ENCODE results near the gene TTC28.

The TTC28 gene

DNA sequence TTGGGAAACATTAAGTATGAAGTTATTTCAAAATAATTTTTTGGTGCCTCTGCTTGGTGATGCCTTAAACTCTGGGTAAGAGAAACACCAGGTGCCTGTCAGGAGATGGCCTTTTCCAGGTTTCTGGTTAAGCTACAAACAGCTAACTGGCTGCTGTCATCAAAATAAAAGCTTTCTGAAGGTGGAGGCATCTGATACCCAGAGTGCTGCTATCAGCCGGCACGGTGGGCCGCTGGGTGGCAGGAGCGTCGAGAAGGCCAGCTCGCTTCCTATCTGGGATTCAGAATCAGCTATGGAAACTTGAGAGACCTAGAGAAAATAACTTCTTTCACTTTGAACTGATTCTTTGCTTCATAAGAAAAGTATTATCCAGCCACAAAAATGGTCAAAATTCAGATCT, 679.8 kb downstream of the TTC28 start:
- H3K9ac ChIP-seq (ENCODE audit: low read length) = no peak overlapping the region
- H3K27me3 ChIP-seq (replicated peaks; ENCODE audit: control insufficient read depth, insufficient read depth, low read length) = no peaks in the 10 kb centered on the region
- no peaks in the 10 kb centered on the region for H3K9me3 ChIP-seq (ENCODE audit: control insufficient read depth, low read length)
- H3K4me1 ChIP-seq (ENCODE audit: control insufficient read depth, insufficient read depth, low read length) = peaks cover 24% of the 10 kb centered on the region
- H3K36me3 ChIP-seq (ENCODE audit: control insufficient read depth, insufficient read depth, low read length, severe bottlenecking) = peaks cover 26% of the 10 kb centered on the region
- H3K4me3 ChIP-seq (ENCODE audit: low read length) = no peak overlapping the region
- DNase-seq (ENCODE audit: low read depth) = no peak

DNA sequence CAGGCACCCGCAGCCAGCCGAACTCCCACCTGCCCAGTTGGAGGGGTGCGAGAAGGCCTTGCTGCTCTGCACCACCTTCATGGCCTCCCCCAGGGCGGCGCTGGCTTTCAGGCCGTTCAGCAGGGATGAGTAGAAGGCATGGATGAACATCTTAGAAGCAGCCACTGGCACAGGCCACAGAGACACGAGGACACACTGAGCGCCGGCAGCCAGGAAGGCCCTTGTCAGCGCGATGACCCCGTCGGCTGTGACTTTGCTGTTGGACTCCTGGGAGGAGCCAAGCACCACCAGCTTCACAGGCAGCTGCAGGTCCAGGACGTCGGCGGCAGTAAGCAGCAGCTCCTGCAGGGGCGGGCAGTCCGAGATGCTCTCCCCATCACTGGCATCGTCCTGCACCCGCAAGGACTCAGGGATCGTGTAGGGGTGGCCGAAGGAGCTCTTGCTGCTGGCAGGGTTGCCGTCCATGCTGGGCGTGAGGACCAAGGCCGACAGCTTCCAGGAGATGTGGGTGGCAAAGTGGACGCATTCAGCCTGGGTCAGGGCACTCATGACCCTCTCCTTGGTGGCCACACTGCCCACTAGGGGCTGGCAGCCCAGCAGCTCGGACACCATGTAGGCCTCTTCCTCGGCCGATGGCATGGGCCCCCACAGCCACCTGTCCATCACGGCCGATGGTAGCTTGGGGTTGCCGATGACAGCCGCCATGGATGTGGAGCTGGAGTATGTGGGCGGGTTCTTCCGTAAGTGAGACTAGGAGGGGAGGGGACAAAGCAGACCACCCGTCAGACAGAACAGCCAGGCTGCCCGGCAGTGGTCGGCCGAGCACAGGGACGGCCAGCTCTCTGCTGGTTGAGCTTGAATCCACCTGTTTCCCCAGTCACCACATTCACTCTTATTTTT, 680.9 kb downstream of the TTC28 start:
- H3K27me3 ChIP-seq (replicated peaks; ENCODE audit: control insufficient read depth, insufficient read depth, low read length) = no peaks in the 10 kb centered on the region
- H3K4me3 ChIP-seq (ENCODE audit: low read length) = no peak overlapping the region
- no peaks in the 10 kb centered on the region for H3K9me3 ChIP-seq (ENCODE audit: control insufficient read depth, low read length)
- peaks cover 29% of the 10 kb centered on the region for H3K36me3 ChIP-seq (ENCODE audit: control insufficient read depth, insufficient read depth, low read length, severe bottlenecking)
- no peak overlapping the region for H3K9ac ChIP-seq (ENCODE audit: low read length)
- H3K4me1 ChIP-seq (ENCODE audit: control insufficient read depth, insufficient read depth, low read length) = peaks cover 24% of the 10 kb centered on the region
- DNase-seq (ENCODE audit: low read depth) = no peak

DNA sequence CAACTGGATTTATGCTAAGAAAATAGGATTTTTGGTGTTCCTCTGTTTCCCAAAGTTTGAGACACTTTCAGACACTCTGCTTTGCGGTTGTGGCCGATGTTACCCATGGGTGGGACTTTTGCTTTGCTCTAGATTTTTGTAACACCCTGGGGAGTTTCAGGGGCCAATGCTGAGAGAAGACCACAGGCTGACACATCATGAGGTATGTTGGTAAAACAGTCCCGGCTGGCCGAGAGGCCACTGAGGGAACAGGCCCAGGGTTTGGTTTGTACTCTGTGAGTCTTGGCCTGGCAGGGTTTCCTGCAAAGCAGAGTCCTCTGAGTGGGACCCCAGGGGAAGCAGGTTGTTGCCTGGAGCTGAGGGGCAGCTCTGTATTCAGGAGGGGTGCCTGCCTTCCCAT, 682.1 kb downstream of the TTC28 start:
- Histone ChIP-seq H3K9ac (ENCODE audit: low read length) (peak overlapping the region; percentile 47), H3K4me3 (ENCODE audit: low read length) (no peak overlapping the region), H3K9me3 (ENCODE audit: control insufficient read depth, low read length) (no peaks in the 10 kb centered on the region), H3K4me1 (ENCODE audit: control insufficient read depth, insufficient read depth, low read length) (peaks cover 19% of the 10 kb centered on the region), H3K27me3 (replicated peaks; ENCODE audit: control insufficient read depth, insufficient read depth, low read length) (no peaks in the 10 kb centered on the region), H3K36me3 (ENCODE audit: control insufficient read depth, insufficient read depth, low read length, severe bottlenecking) (peaks cover 29% of the 10 kb centered on the region)
- DNase-seq (ENCODE audit: low read depth) = no peak

DNA sequence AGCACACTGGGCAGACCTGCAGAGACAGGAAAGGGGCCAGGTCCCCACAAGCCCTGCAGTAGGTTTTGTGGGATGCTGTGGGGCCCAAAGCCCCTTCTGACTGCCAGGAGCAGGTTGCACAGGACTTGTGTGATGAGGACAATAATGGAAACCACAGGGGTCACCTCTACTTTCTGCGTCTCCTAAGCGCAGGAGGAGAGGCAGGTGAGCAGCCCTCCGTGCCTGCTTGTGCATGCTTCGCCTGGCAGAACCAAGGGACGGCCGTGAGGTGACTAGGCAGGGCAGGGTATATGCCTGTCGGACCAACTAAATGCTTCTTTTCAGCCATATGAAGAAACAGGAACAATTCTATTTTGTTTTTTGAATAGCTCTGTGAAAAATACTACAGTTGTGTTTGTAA, 682.7 kb downstream of the TTC28 start:
- no peak overlapping the region for H3K4me3 ChIP-seq (ENCODE audit: low read length)
- H3K27me3 ChIP-seq (replicated peaks; ENCODE audit: control insufficient read depth, insufficient read depth, low read length) = no peaks in the 10 kb centered on the region
- peaks cover 15% of the 10 kb centered on the region for H3K4me1 ChIP-seq (ENCODE audit: control insufficient read depth, insufficient read depth, low read length)
- H3K9me3 ChIP-seq (ENCODE audit: control insufficient read depth, low read length) = no peaks in the 10 kb centered on the region
- peaks cover 34% of the 10 kb centered on the region for H3K36me3 ChIP-seq (ENCODE audit: control insufficient read depth, insufficient read depth, low read length, severe bottlenecking)
- no peak for DNase-seq (ENCODE audit: low read depth)
- peak overlapping the region; percentile 47 for H3K9ac ChIP-seq (ENCODE audit: low read length)

GRCh38 chr22:27996529-27996925, 683.1 kb downstream of the TTC28 start:
- H3K9me3 ChIP-seq (ENCODE audit: control insufficient read depth, low read length) = no peaks in the 10 kb centered on the region
- H3K4me1 ChIP-seq (ENCODE audit: control insufficient read depth, insufficient read depth, low read length) = peaks cover 18% of the 10 kb centered on the region
- H3K4me3 ChIP-seq (ENCODE audit: low read length) = no peak overlapping the region
- DNase-seq (ENCODE audit: low read depth) = no peak
- no peak overlapping the region for H3K9ac ChIP-seq (ENCODE audit: low read length)
- no peaks in the 10 kb centered on the region for H3K27me3 ChIP-seq (replicated peaks; ENCODE audit: control insufficient read depth, insufficient read depth, low read length)
- H3K36me3 ChIP-seq (ENCODE audit: control insufficient read depth, insufficient read depth, low read length, severe bottlenecking) = peaks cover 35% of the 10 kb centered on the region

- Histone ChIP-seq H3K36me3 (ENCODE audit: control insufficient read depth, insufficient read depth, low read length, severe bottlenecking) (peaks cover 32% of the 10 kb centered on the region), H3K4me1 (ENCODE audit: control insufficient read depth, insufficient read depth, low read length) (peaks cover 24% of the 10 kb centered on the region)
- DNase-seq (ENCODE audit: low read depth) = no peak
Observed at GRCh38 chr22:27995801-27996528, 683.7 kb downstream of the TTC28 start.

DNA sequence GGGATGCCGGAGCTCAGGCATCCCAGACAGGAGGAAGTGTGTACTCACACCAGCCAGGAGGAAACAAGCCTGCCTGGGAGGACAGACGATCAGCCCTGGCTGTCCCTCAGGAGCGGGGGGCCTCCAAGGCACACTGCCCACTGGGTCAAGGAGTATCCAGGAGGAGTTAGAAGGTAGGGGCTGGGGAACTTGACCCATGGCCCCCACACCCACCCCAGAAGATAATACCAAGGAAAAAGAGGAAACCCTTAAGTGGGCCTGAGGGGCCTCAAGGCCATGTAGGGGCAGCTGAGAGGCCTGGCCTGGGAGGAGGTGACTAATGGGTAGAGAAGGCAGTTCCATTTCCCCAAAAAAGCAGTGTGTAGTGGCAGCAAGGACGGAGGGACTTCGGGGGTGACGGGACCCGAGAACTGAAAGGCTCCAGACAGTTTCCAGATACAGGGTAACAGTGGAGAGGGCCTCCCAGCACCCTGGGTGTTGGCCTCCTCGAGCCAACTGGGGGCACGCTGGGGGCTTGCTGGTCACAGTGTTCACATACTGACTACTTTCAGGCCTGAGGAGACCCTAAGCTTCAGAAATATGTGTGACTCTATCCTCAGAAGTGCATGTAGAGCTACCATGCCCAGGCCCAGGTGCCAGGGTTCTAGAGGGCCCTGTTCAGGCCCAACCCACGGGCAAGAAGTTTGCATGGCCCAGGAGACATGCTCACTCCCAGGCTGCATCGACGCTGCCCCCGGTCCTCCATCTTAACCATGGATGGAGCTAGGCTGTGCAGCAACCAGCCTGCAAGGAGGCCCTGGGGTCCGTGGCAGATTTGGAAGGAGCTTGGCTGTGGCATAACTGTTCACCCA, 684.9 kb downstream of the TTC28 start:
- H3K9me3 ChIP-seq (ENCODE audit: control insufficient read depth, low read length) = no peaks in the 10 kb centered on the region
- H3K4me1 ChIP-seq (ENCODE audit: control insufficient read depth, insufficient read depth, low read length) = peaks cover 33% of the 10 kb centered on the region
- H3K4me3 ChIP-seq (ENCODE audit: low read length) = no peak overlapping the region
- DNase-seq (ENCODE audit: low read depth) = no peak
- peaks cover 32% of the 10 kb centered on the region for H3K36me3 ChIP-seq (ENCODE audit: control insufficient read depth, insufficient read depth, low read length, severe bottlenecking)
- H3K27me3 ChIP-seq (replicated peaks; ENCODE audit: control insufficient read depth, insufficient read depth, low read length) = no peaks in the 10 kb centered on the region
- H3K9ac ChIP-seq (ENCODE audit: low read length) = no peak overlapping the region

More at GRCh38 chr22:27995801-27996528, 683.7 kb downstream of the TTC28 start:
- no peaks in the 10 kb centered on the region for H3K9me3 ChIP-seq (ENCODE audit: control insufficient read depth, low read length)
- no peaks in the 10 kb centered on the region for H3K27me3 ChIP-seq (replicated peaks; ENCODE audit: control insufficient read depth, insufficient read depth, low read length)
- no peak overlapping the region for H3K4me3 ChIP-seq (ENCODE audit: low read length)
- H3K9ac ChIP-seq (ENCODE audit: low read length) = no peak overlapping the region

DNA sequence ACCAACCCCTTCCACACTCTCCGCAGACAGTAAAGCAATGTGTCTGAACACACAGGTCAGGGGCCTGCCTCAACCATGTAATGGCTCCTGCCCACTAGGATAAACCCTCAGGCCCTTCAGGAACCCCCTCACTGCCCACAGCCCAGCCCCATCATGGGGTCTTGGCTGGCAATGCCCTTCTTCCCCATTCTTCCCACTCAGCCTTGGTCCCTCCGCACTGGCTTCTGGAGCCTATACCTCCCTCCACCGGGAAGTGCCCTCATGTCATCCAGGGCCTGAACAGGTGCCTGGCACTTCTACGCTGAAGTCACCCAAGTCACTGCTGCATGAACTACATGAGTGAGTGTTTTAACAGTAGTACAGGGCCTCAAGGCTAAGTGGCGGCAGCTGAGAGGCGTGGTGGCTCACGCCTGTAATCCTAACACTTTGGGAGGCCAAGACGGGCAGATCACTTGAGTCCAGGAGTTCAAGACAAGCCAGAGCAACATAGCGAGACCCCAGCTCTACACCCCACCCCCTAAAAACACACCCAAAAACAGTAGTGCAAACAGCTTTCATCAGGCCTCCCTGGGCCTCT, 685.8 kb downstream of the TTC28 start:
- no peak for DNase-seq (ENCODE audit: low read depth)
- H3K9ac ChIP-seq (ENCODE audit: low read length) = no peak overlapping the region
- H3K4me3 ChIP-seq (ENCODE audit: low read length) = no peak overlapping the region
- H3K27me3 ChIP-seq (replicated peaks; ENCODE audit: control insufficient read depth, insufficient read depth, low read length) = no peaks in the 10 kb centered on the region
- H3K9me3 ChIP-seq (ENCODE audit: control insufficient read depth, low read length) = no peaks in the 10 kb centered on the region
- H3K36me3 ChIP-seq (ENCODE audit: control insufficient read depth, insufficient read depth, low read length, severe bottlenecking) = peaks cover 37% of the 10 kb centered on the region
- peaks cover 33% of the 10 kb centered on the region for H3K4me1 ChIP-seq (ENCODE audit: control insufficient read depth, insufficient read depth, low read length)

DNA sequence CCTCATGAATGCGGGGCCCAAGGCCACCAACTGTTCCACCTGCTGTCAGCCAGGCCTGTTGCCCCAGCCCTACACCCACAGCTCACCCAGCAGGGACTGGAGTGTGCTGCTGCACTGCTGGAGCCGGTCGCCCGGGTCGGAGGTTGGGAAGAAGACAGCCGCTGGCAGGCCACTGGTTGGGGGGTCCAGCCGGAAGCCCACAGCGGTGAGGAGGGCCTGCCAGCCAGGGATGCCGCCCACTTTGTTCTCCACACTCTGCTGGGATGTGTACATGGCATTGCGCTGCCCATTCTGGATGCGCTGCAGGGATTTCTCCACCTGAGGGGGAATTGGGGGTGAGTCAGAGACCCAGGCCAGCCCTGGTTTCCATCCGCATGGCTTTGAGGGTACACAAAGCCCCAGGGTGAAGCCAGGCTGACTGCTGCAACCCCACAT, 686.4 kb downstream of the TTC28 start:
- DNase-seq (ENCODE audit: low read depth) = no peak
- Histone ChIP-seq H3K27me3 (replicated peaks; ENCODE audit: control insufficient read depth, insufficient read depth, low read length) (no peaks in the 10 kb centered on the region), H3K9ac (ENCODE audit: low read length) (no peak overlapping the region), H3K9me3 (ENCODE audit: control insufficient read depth, low read length) (no peaks in the 10 kb centered on the region), H3K4me1 (ENCODE audit: control insufficient read depth, insufficient read depth, low read length) (peaks cover 33% of the 10 kb centered on the region), H3K36me3 (ENCODE audit: control insufficient read depth, insufficient read depth, low read length, severe bottlenecking) (peaks cover 30% of the 10 kb centered on the region), H3K4me3 (ENCODE audit: low read length) (no peak overlapping the region)

- Histone ChIP-seq H3K9ac (ENCODE audit: low read length) (no peak overlapping the region), H3K36me3 (ENCODE audit: control insufficient read depth, insufficient read depth, low read length, severe bottlenecking) (peaks cover 27% of the 10 kb centered on the region), H3K4me3 (ENCODE audit: low read length) (no peak overlapping the region), H3K9me3 (ENCODE audit: control insufficient read depth, low read length) (no peaks in the 10 kb centered on the region), H3K27me3 (replicated peaks; ENCODE audit: control insufficient read depth, insufficient read depth, low read length) (no peaks in the 10 kb centered on the region), H3K4me1 (ENCODE audit: control insufficient read depth, insufficient read depth, low read length) (peaks cover 26% of the 10 kb centered on the region)
- DNase-seq (ENCODE audit: low read depth) = no peak
Observed at GRCh38 chr22:27992294-27993165, 687.1 kb downstream of the TTC28 start.
